Measurements from ENCODE around the gene EXOSC6.
"Not testable (repeated sequence)": the region's sequence is repeated elsewhere in the genome, so short reads cannot be mapped to it uniquely, and the experiment has no call there.

Gene EXOSC6

GRCh38 chr16:70254180-70254964 is 2.6 kb upstream of the EXOSC6 start:
- DNase-seq = no peak

DNA sequence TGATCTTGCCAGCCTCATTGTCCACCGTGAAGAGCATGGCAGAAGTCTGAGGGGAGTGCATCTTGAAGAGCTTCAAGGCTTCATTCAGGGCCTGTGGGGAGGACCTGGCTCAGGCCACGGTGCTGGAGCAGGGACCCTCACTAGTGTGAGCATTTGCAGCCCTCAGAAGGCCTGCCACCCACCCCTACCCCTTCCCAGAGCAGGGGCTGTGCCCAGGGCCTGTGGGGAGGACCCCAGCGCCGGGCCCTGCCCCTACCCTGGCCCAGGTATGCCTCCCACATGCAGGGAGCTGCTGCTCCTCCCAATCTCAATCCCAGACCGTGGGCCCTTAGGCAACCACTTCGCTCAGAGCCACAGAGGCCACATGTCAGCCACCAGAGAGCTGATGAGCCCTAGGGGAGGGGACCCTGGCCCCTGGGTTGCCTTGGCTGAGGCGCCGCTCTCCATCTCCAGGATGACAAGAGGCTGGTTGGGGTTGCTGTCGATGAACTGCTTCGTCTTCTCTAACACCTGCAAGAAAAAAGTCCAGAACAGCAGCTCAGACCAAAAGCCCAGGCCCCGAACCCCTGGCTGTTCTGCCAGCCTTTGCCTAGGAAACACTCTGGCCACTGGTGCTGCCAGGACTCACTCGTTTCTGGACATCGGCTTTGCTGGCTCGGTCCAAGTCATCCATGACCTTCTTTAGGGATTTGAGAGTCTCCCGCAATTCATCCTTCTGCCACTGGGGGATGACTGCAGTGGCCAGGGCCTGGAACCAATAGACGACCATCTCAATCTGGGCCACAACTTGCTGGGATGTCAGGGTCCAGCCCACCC is 1.8 kb upstream of the EXOSC6 start:
- DNase-seq = no peak

GRCh38 chr16:70252355-70252988 is 732 bp upstream of the EXOSC6 start:
- no peak for DNase-seq

DNA sequence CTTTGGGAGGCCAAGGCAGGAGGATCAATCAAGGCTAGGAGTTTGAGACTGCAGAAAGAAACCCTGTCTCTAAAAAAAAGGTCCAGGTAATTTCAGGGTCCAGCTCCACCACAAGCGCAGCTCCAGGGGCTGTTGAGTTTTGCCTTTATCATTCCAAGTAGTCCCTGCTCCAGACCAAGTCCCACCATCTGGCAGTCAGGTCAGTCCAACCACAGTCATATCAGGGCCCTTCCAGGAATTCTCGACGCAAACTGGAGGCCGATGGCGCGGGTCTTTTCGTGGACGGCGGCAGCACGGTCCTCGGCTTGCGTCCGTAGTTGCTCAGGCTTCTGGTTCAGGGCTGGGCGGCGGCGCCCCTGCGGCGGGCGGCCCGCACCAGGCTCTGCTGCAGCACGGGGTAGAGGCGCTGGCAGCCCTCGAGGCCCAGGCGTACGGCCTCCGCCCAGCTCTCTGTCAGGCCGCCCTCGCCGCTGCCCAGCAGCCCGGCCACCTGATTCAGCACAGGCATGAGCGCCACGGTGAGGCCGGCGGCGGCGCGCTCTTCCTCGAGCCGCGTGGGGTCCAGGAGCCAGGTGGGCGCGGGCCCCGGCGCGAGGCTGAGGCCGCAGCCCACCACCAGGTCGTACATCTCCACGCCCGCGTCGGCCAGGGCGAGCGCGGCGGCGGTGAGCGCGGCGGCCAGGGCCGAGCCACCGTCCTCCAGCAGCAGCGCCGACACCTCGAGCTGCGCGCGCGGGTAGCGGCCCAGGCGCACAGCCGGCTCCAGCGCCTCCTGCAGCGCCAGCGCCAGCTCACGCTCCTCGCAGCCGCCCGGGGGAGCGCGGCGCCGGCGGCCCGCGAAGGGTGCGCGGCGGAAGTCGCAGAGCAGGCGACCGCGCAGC is 752 bp downstream of the EXOSC6 start:
- peak; percentile 28 for DNase-seq

DNA sequence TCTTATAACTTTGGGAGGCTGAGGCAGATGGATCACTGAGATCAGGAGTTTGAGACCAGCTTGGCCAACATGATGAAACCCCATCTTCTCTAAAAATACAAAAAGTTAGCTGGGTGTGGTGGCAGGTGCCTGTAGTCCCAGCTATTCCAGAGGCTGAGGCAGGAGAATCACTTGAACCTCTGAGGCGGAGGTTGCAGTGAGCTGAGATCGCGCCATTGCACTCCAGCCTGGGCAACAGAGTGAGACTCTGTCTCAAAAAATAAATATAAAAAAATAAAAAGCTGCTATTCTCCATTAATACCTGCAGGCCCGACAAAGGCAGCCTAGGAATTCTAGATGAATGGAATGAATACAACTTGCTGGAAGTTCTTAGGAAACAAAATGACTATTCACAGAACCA is 2.0 kb downstream of the EXOSC6 start:
- DNase-seq = not testable (repeated sequence)

GRCh38 chr16:70238773-70239172 is 13.0 kb downstream of the EXOSC6 start:
- DNase-seq = not testable (repeated sequence)

DNA sequence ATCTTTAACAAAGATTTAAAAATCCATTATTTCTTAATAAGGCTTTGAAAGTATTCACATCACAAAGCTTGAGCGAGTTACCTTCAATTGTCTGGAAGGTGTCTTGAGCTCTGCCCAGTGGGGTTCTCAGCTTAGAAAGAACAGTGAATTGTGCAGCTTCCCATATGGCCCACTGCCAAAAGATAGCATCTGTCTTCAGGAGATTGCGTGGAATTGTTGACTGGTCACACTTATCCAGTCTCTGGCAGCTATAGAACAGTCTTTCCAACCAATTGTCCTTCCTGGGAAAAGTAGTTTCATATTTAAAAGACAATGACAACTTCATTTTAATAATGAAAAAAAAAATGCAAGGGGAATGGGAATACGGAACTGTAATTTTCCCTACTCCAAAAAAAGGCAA is 19.9 kb downstream of the EXOSC6 start:
- peak; percentile 49 for DNase-seq

DNA sequence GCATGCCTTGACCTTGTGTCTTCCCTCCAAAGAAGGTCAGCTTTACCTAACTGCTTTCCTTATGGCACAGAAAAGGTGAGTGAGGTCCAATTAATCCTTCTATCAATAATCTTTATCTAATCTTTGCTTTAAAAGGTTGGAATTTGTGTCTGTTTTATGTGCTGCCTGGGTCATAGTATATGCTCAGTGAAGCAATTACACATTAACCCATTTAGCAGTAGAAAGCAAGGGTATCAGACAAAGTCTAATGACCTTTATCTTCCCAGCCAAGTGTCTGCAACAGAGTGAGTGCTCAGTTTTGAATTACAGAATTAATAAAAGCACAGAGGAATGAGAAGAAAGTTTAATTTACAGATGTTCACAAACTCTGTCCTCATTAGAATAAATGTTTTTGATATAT is 25.7 kb downstream of the EXOSC6 start:
- DNase-seq = not testable (repeated sequence)

DNA sequence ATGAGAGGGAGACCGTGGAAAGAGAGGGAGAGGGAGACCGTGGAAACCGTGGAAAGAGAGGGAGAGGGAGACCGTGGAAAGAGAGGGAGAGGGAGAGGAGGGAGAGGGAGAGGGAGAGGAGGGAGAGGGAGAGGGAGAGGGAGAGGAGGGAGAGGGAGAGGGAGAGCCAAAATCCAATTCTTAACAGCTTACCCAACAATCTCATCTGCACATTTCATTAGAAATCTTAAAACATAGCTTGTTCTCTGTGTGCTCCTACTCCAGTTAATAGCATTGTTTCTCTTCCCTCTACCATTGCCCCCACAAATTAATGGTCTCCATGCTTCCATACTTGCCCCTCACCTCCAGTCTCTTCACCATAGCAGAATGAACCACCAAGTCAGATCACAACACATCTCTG is 26.3 kb downstream of the EXOSC6 start:
- not testable (repeated sequence) for DNase-seq

DNA sequence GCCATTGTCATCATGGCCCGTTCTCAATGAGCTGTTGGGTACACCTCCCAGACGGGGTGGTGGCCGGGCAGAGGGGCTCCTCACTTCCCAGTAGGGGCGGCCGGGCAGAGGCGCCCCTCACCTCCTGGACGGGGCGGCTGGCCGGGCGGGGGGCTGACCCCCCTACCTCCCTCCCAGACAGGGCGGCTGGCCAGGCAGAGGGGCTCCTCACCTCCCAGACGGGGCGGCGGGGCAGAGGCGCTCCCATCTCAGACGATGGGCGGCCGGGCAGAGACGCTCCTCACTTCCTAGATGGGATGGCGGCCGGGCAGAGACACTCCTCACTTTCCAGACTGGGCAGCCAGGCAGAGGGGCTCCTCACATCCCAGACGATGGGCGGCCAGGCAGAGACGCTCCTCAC is 27.1 kb downstream of the EXOSC6 start:
- DNase-seq = not testable (repeated sequence)

GRCh38 chr16:70223971-70224513 is 27.7 kb downstream of the EXOSC6 start:
- DNase-seq = not testable (repeated sequence)

DNA sequence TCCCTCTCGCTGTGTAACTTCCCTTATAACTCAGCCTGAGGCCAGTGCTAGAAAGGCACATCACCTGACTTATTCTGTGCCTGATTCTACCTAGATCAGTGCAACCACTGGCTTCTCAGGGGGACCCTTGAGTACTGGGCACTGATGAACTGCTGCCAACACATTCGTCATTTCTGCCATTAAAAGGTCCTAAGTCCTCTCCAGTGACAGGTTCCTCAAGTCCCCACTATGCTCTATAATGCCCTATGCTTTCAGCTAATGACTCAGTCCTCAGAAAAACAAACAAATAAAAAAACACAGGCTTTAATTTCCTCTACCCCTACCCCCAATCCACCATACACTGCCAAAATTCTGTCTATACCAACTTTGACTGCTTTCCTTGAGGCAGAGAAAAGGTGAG is 28.5 kb downstream of the EXOSC6 start:
- DNase-seq = not testable (repeated sequence)

- not testable (repeated sequence) for DNase-seq
These were observed 29.2 kb downstream of the EXOSC6 start for GRCh38 chr16:70222574-70222973.

- DNase-seq = not testable (repeated sequence)
These were observed 33.2 kb downstream of the EXOSC6 start for GRCh38 chr16:70218586-70218985.

GRCh38 chr16:70206382-70206781 is 45.4 kb downstream of the EXOSC6 start:
- not testable (repeated sequence) for DNase-seq

DNA sequence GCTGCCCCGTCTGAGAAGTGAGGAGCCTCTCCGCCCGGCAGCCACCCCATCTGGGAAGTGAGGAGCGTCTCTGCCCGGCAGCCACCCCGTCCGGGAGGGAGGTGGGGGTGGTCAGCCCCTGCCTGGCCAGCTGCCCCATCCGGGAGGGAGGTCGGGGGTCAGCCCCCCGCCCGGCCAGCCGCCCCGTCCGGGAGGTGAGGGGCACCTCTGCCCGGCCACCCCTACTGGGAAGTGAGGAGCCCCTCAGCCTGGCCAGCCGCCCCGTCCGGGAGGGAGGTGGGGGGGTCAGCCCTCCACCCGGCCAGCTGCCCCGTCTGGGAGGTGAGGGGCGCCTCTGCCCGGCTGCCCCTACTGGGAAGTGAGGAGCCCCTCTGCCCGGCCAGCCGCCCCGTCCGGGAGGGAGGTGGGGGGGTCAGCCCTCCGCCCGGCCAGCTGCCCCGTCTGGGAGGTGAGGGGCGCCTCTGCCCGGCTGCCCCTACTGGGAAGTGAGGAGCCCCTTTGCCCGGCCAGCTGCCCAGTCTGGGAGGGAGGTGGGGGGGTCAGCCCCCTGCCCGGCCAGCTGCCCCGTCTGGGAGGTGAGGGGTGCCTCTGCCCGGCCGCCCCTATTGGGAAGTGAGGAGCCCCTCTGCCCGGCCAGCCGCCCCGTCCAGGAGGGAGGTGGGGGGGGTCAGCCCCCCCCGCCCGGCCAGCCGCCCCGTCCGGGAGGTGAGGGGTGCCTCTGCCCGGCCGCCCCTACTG is 46.9 kb downstream of the EXOSC6 start:
- DNase-seq = not testable (repeated sequence)

DNA sequence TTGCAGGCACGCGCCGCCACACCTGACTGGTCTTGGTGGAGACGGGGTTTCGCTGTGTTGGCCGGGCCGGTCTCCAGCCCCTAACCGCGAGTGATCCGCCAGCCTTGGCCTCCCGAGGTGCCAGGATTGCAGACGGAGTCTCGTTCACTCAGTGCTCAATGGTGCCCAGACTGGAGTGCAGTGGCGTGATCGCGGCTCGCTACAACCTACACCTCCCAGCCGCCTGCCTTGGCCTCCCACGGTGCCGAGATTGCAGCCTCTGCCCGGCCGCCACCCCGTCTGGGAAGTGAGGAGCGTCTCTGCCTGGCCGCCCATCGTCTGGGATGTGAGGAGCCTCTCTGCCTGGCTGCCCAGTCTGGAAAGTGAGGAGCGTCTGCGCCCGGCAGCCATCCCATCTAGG is 47.7 kb downstream of the EXOSC6 start:
- DNase-seq = not testable (repeated sequence)

GRCh38 chr16:70203508-70203907 is 48.2 kb downstream of the EXOSC6 start:
- not testable (repeated sequence) for DNase-seq

DNA sequence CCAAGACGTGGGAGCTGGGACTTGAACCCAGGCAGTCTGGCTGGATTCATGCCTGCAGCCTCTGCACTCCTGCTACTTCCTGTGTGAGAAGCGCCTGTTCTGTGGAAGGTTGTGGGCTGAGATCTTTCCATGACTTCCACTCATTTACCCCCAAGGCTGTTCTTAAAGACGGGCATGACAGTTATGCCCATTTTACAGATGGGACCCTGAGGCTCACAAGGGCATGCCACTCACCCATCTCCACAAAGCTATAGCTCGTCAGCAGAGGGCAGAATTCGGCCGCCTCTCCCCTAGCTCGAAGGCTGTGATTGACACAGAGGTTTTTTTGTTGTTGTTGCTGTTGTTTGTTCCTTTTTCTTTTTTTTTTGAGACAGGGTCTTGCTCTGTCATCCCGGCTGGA is 51.7 kb downstream of the EXOSC6 start:
- not testable (repeated sequence) for DNase-seq

- not testable (repeated sequence) for DNase-seq
These were observed 52.6 kb downstream of the EXOSC6 start for GRCh38 chr16:70199170-70199569.

GRCh38 chr16:70198666-70199065 is 53.1 kb downstream of the EXOSC6 start:
- DNase-seq = not testable (repeated sequence)
